GM12892 (cell line): ENCODE measurements around the gene MEX3C.

Experiments used
- DNase-seq: peaks from one replicate; pipeline ENCODE4 v3.0.0; 2011; ENCODE audit not compliant: insufficient read length
- FAIRE-seq: peaks from 2 replicates; lab custom pipeline; 2011; peaks lifted over from hg19 to GRCh38; lab: Jason Lieb, UNC
- POLR2A ChIP-seq: IDR thresholded peaks from 2 replicates; pipeline ENCODE4 v1.6.1; 2011; ENCODE audit warnings: low read depth, low read length, control low read depth
- POLR2AphosphoS5 ChIP-seq: IDR thresholded peaks from 2 replicates; pipeline ENCODE4 v1.6.1; 2011; ENCODE audit warnings: low read depth, low read length, control low read depth
- TAF1 ChIP-seq: IDR thresholded peaks from 2 replicates; pipeline ENCODE4 v1.6.1; 2011; ENCODE audit warnings: low read depth, mild to moderate bottlenecking, control low read depth, low read length, borderline replicate concordance

Gene MEX3C

GRCh38 chr18:51149670-51150069, 47.8 kb downstream of the MEX3C start:
- DNase-seq, result no peak

GRCh38 chr18:51146909-51147308, 50.6 kb downstream of the MEX3C start:
- DNase-seq, result no peak
- no peak for FAIRE-seq
- no peak for TF ChIP-seq POLR2A
- TF ChIP-seq TAF1, result no peak
- TF ChIP-seq POLR2AphosphoS5, result no peak

More at GRCh38 chr18:51149670-51150069, 47.8 kb downstream of the MEX3C start:
- TF ChIP-seq TAF1 (no peak), POLR2AphosphoS5 (no peak), POLR2A (no peak)
- no peak for FAIRE-seq

- FAIRE-seq (no peak), DNase-seq (no peak)
- no peak for TF ChIP-seq POLR2A
- TF ChIP-seq POLR2AphosphoS5, result no peak
- TF ChIP-seq TAF1, result no peak
Observed at GRCh38 chr18:51138936-51139335, 58.5 kb downstream of the MEX3C start.

GRCh38 chr18:51137891-51138290, 59.6 kb downstream of the MEX3C start:
- FAIRE-seq (no peak), DNase-seq (no peak)

GRCh38 chr18:51137026-51137729, 60.3 kb downstream of the MEX3C start:
- FAIRE-seq (no peak), DNase-seq (no peak)
- TF ChIP-seq POLR2AphosphoS5 (no peak), TAF1 (no peak), POLR2A (no peak)

More at GRCh38 chr18:51137891-51138290, 59.6 kb downstream of the MEX3C start:
- TF ChIP-seq POLR2A (no peak), POLR2AphosphoS5 (no peak), TAF1 (no peak)

GRCh38 chr18:51135795-51136194, 61.7 kb downstream of the MEX3C start:
- FAIRE-seq (no peak), DNase-seq (no peak)
- no peak for TF ChIP-seq POLR2A

GRCh38 chr18:51135364-51135763, 62.1 kb downstream of the MEX3C start:
- FAIRE-seq (no peak), DNase-seq (no peak)
- TF ChIP-seq POLR2A (no peak), POLR2AphosphoS5 (no peak), TAF1 (no peak)

- FAIRE-seq (no peak), DNase-seq (no peak)
- TF ChIP-seq POLR2A (no peak), TAF1 (no peak), POLR2AphosphoS5 (no peak)
Observed at GRCh38 chr18:51134721-51135120, 62.8 kb downstream of the MEX3C start.

- TF ChIP-seq POLR2AphosphoS5 (no peak), POLR2A (no peak), TAF1 (no peak)
- no peak for DNase-seq
- no peak for FAIRE-seq
Observed at GRCh38 chr18:51133580-51134160, 63.8 kb downstream of the MEX3C start.

- no peak for DNase-seq
- TF ChIP-seq TAF1 (no peak), POLR2AphosphoS5 (no peak), POLR2A (no peak)
- no peak for FAIRE-seq
Observed at GRCh38 chr18:51132256-51132935, 65.1 kb downstream of the MEX3C start.

- DNase-seq, result no peak
- TF ChIP-seq POLR2A (no peak), POLR2AphosphoS5 (no peak), TAF1 (no peak)
- FAIRE-seq, result no peak
Observed at GRCh38 chr18:51128533-51128932, 68.9 kb downstream of the MEX3C start.
